Measurements from ENCODE around the gene TRAF7. TPM values are rescaled to one million over a fixed set of nuclear protein-coding genes. Genes with fewer than 3 reads are reported as not detected.

TRAF7 gene
- polyA plus RNA-seq, 3 donors from 2014 or later, result 5.2 to 6.9 (median 5.6) TPM

- Mint-ChIP-seq H3K36me3 (peaks cover 0 to 6% (median 3%) of the 10 kb centered on the region in 3 donors), H3K27ac (peak overlapping the region in 5 of 6 donors; percentile 30 to 85 (median 79))
Observed at GRCh38 chr16:2205967-2206313, 50.4 kb downstream of the TRAF7 start.

GRCh38 chr16:2206420-2206779 is 50.8 kb downstream of the TRAF7 start:
- peak overlapping the region; percentile 71 to 79 (median 76) for H3K4me3 Mint-ChIP-seq
- H3K27me3 Mint-ChIP-seq (ENCODE audit: low read depth in 3 of 3), result peaks cover 7 to 11% (median 10%) of the 10 kb centered on the region in 3 donors
- peaks cover 19 to 21% of the 10 kb centered on the region in 2 donors for H3K4me1 Mint-ChIP-seq
- no peaks in the 10 kb centered on the region for H3K9me3 Mint-ChIP-seq
- H3K36me3 Mint-ChIP-seq, result peaks cover 0 to 6% (median 3%) of the 10 kb centered on the region in 3 donors
- peak overlapping the region in 4 of 6 donors; percentile 71 to 85 (median 80) for H3K27ac Mint-ChIP-seq
- no peak for DNase-seq

More at GRCh38 chr16:2205967-2206313, 50.4 kb downstream of the TRAF7 start:
- no peak for DNase-seq
- H3K4me1 Mint-ChIP-seq, result peaks cover 19 to 21% of the 10 kb centered on the region in 2 donors
- peaks cover 7 to 11% (median 11%) of the 10 kb centered on the region in 3 donors for H3K27me3 Mint-ChIP-seq (ENCODE audit: low read depth in 3 of 3)
- H3K4me3 Mint-ChIP-seq, result peak overlapping the region; percentile 71 to 79 (median 76)
- no peaks in the 10 kb centered on the region for H3K9me3 Mint-ChIP-seq

GRCh38 chr16:2206780-2207433 is 51.3 kb downstream of the TRAF7 start:
- H3K4me1 Mint-ChIP-seq, result peaks cover 19 to 21% of the 10 kb centered on the region in 2 donors

GRCh38 chr16:2207872-2208271 is 52.3 kb downstream of the TRAF7 start:
- H3K27me3 Mint-ChIP-seq (ENCODE audit: low read depth in 3 of 3), result peaks cover 5 to 12% (median 7%) of the 10 kb centered on the region in 3 donors
- no peak for DNase-seq
- H3K4me1 Mint-ChIP-seq, result peaks cover 22 to 26% of the 10 kb centered on the region in 2 donors
- H3K9me3 Mint-ChIP-seq, result no peaks in the 10 kb centered on the region
- peak overlapping the region in 4 of 5 donors; percentile 44 to 73 (median 63) for H3K4me3 Mint-ChIP-seq
- peak overlapping the region in 5 of 6 donors; percentile 25 to 69 (median 62) for H3K27ac Mint-ChIP-seq
- H3K36me3 Mint-ChIP-seq, result peaks cover 0 to 6% (median 0%) of the 10 kb centered on the region in 3 donors

More at GRCh38 chr16:2206780-2207433, 51.3 kb downstream of the TRAF7 start:
- H3K9me3 Mint-ChIP-seq, result no peaks in the 10 kb centered on the region
- H3K27me3 Mint-ChIP-seq (ENCODE audit: low read depth in 3 of 3), result peaks cover 7 to 10% (median 9%) of the 10 kb centered on the region in 3 donors
- peak overlapping the region in 1 of 6 donors; percentile 71 for H3K27ac Mint-ChIP-seq
- peak overlapping the region in 4 of 5 donors; percentile 71 to 79 (median 76) for H3K4me3 Mint-ChIP-seq
- DNase-seq, result no peak
- H3K36me3 Mint-ChIP-seq, result peaks cover 0 to 6% (median 3%) of the 10 kb centered on the region in 3 donors

- no peak for DNase-seq
- H3K36me3 Mint-ChIP-seq, result peaks cover 0 to 6% (median 0%) of the 10 kb centered on the region in 3 donors
- H3K4me1 Mint-ChIP-seq, result peaks cover 26 to 29% of the 10 kb centered on the region in 2 donors
- no peaks in the 10 kb centered on the region for H3K9me3 Mint-ChIP-seq
- H3K4me3 Mint-ChIP-seq, result no peak overlapping the region
- peaks cover 5 to 16% (median 7%) of the 10 kb centered on the region in 3 donors for H3K27me3 Mint-ChIP-seq (ENCODE audit: low read depth in 3 of 3)
- no peak overlapping the region for H3K27ac Mint-ChIP-seq
Observed at GRCh38 chr16:2208308-2208707, 52.7 kb downstream of the TRAF7 start.

- no peak for DNase-seq
- Mint-ChIP-seq H3K9me3 (no peaks in the 10 kb centered on the region), H3K4me3 (no peak overlapping the region), H3K27me3 (ENCODE audit: low read depth in 3 of 3) (peaks cover 2 to 17% (median 10%) of the 10 kb centered on the region in 3 donors), H3K36me3 (peaks cover 0 to 6% (median 0%) of the 10 kb centered on the region in 3 donors), H3K27ac (no peak overlapping the region), H3K4me1 (peaks cover 31% of the 10 kb centered on the region in 2 donors)
Observed at GRCh38 chr16:2208772-2209171, 53.2 kb downstream of the TRAF7 start.

- Mint-ChIP-seq H3K4me1 (peaks cover 29 to 30% of the 10 kb centered on the region in 2 donors), H3K36me3 (peaks cover 0 to 6% (median 0%) of the 10 kb centered on the region in 3 donors), H3K4me3 (no peak overlapping the region), H3K27ac (no peak overlapping the region), H3K27me3 (ENCODE audit: low read depth in 3 of 3) (peaks cover 2 to 17% (median 10%) of the 10 kb centered on the region in 3 donors), H3K9me3 (no peaks in the 10 kb centered on the region)
- no peak for DNase-seq
Observed at GRCh38 chr16:2209258-2210008, 53.9 kb downstream of the TRAF7 start.

GRCh38 chr16:2210009-2210332 is 54.4 kb downstream of the TRAF7 start:
- H3K9me3 Mint-ChIP-seq, result no peaks in the 10 kb centered on the region
- peaks cover 24% of the 10 kb centered on the region in 2 donors for H3K4me1 Mint-ChIP-seq
- no peak overlapping the region for H3K27ac Mint-ChIP-seq
- H3K27me3 Mint-ChIP-seq (ENCODE audit: low read depth in 3 of 3), result peaks cover 4 to 17% (median 12%) of the 10 kb centered on the region in 3 donors
- no peak overlapping the region for H3K4me3 Mint-ChIP-seq
- no peak for DNase-seq
- H3K36me3 Mint-ChIP-seq, result peaks cover 0 to 6% (median 0%) of the 10 kb centered on the region in 3 donors

- no peaks in the 10 kb centered on the region for H3K9me3 Mint-ChIP-seq
- H3K4me3 Mint-ChIP-seq, result no peak within 1 kb of the TSS
- peaks cover 0 to 6% (median 0%) of the 10 kb centered on the region in 3 donors for H3K36me3 Mint-ChIP-seq
- DNase-seq, result no peak
- peaks cover 24 to 30% of the 10 kb centered on the region in 2 donors for H3K4me1 Mint-ChIP-seq
- peaks cover 4 to 16% (median 11%) of the 10 kb centered on the region in 3 donors for H3K27me3 Mint-ChIP-seq (ENCODE audit: low read depth in 3 of 3)
- no peak within 1 kb of the TSS for H3K27ac Mint-ChIP-seq
Observed at GRCh38 chr16:2210386-2211365, 55.1 kb downstream of the TRAF7 start, which contains the start of gene BRICD5. BRICD5 (minus strand) TSS chr16:2210863; CDS start chr16:2210833, 30 bp downstream.

- H3K4me3 Mint-ChIP-seq, result peak overlapping the region in 3 of 5 donors; percentile 17 to 36 (median 33)
- peak overlapping the region in 1 of 6 donors; percentile 40 for H3K27ac Mint-ChIP-seq
- H3K27me3 Mint-ChIP-seq (ENCODE audit: low read depth in 3 of 3), result peaks cover 4 to 13% (median 11%) of the 10 kb centered on the region in 3 donors
Observed at GRCh38 chr16:2211923-2212347, 56.4 kb downstream of the TRAF7 start.

GRCh38 chr16:2212362-2213324 is 57.1 kb downstream of the TRAF7 start:
- no peaks in the 10 kb centered on the region for H3K9me3 Mint-ChIP-seq

More at GRCh38 chr16:2211923-2212347, 56.4 kb downstream of the TRAF7 start:
- H3K36me3 Mint-ChIP-seq, result peaks cover 0 to 6% (median 0%) of the 10 kb centered on the region in 3 donors
- DNase-seq, result no peak
- peaks cover 19 to 24% of the 10 kb centered on the region in 2 donors for H3K4me1 Mint-ChIP-seq
- no peaks in the 10 kb centered on the region for H3K9me3 Mint-ChIP-seq

More at GRCh38 chr16:2212362-2213324, 57.1 kb downstream of the TRAF7 start:
- peaks cover 4 to 13% (median 8%) of the 10 kb centered on the region in 3 donors for H3K27me3 Mint-ChIP-seq (ENCODE audit: low read depth in 3 of 3)
- DNase-seq, result no peak
- H3K4me3 Mint-ChIP-seq, result peak overlapping the region; percentile 70 to 76 (median 74)
- H3K27ac Mint-ChIP-seq, result peak overlapping the region in 1 of 6 donors; percentile 71
- H3K36me3 Mint-ChIP-seq, result peaks cover 0 to 2% (median 0%) of the 10 kb centered on the region in 3 donors
- H3K4me1 Mint-ChIP-seq, result peaks cover 15 to 19% of the 10 kb centered on the region in 2 donors
